WI38 (cell line): Measurements from ENCODE around the gene CXCL16.

Experiments used
- H3K4me3 ChIP-seq: 2 replicates; pipeline ENCODE4 v1.5.1; 2011; ENCODE audit warnings: low read depth, mild to moderate bottlenecking, control low read depth, low read length
- CTCF ChIP-seq: IDR thresholded peaks from 2 replicates; pipeline ENCODE4 v1.5.1; 2012; ENCODE audit warnings: low read depth, mild to moderate bottlenecking, control low read depth, low read length

The CXCL16 gene

GRCh38 chr17:4750606-4751005, 10.9 kb upstream of the CXCL16 start:
- no peak overlapping the region for H3K4me3 ChIP-seq
- TF ChIP-seq CTCF = no peak

- TF ChIP-seq CTCF = no peak
- no peak overlapping the region for H3K4me3 ChIP-seq
Measured at GRCh38 chr17:4748686-4749085, 9.0 kb upstream of the CXCL16 start.

- TF ChIP-seq CTCF = no peak
- no peak overlapping the region for H3K4me3 ChIP-seq
Measured at GRCh38 chr17:4747847-4748246, 8.1 kb upstream of the CXCL16 start.

GRCh38 chr17:4744999-4745969, 5.6 kb upstream of the CXCL16 start:
- TF ChIP-seq CTCF = no peak
- H3K4me3 ChIP-seq = no peak overlapping the region

- TF ChIP-seq CTCF = no peak
- no peak overlapping the region for H3K4me3 ChIP-seq
Measured at GRCh38 chr17:4743898-4744297, 4.2 kb upstream of the CXCL16 start.

- no peak overlapping the region for H3K4me3 ChIP-seq
- TF ChIP-seq CTCF = no peak
Measured at GRCh38 chr17:4743216-4743615, 3.5 kb upstream of the CXCL16 start.

- TF ChIP-seq CTCF = no peak
- no peak overlapping the region for H3K4me3 ChIP-seq
Measured at GRCh38 chr17:4742629-4743028, 2.9 kb upstream of the CXCL16 start.
